ENCODE results near the gene NKD1. TPM values are rescaled to one million over a fixed set of nuclear protein-coding genes. Genes with fewer than 3 reads are reported as not detected.

NKD1 gene
- total and polyA plus RNA-seq, 2 of the 8 experiments (the other 6 are each of a cell fraction or from before 2014, with no cell fraction given): 0.70 to 4.5 TPM

DNA sequence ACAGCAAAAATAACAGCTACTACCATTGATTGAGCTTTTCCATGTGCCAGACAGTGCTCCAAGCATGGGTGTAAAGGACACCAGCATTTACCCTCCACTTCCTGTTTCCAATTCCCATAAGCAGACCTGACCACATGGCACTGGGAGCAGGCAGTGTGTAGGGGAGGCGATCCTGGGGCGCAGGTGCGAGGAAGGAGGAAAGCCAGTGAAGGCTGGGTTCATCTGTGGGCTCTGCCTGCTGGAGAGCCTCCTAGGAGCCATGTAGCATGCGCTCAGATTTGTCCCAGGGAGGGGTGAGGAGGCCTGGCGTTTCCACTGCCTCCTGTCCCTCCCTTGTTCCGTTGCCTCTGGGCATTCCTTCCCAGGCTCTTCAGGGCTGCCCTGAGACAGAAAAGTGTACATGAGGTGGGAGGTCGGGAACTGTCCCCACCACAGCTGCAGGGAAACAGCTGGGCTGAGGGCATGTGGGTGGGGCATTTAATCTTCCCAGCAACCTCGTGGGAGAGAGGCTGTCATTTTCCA lies 76.3 kb downstream of the NKD1 start (continued):
- TF ChIP-seq RAD21 (IDR thresholded peaks at IDR 0.05 in 1 of 2, conservative IDR thresholded peaks at IDR 0.05 in 1 of 2; ENCODE audit: low read depth in 2 of 2, low read length in 2 of 2) (no peak), CBX5 (IDR thresholded peaks at IDR 0.05; ENCODE audit: low read depth, low read length) (no peak), RFX5 (IDR thresholded peaks at IDR 0.05; ENCODE audit: borderline replicate concordance, low read depth, low read length) (no peak)

All from H1 (cell line).